Measurements from ENCODE around the gene DRICH1.
"Not testable (repeated sequence)": the region's sequence is repeated elsewhere in the genome, so short reads cannot be mapped to it uniquely, and the experiment has no call there.

Gene DRICH1, protein sequence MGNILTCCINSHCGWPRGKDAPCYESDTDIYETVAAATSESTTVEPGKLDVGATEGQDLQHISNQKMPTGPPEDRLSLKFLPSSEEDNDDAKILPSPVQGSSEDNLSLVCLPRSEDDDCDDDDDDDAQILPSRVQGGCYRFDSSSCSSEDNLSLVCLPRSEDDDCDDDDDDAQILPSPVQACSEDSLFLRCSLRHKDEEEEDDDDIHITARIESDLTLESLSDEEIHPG
- 1.0 to 3.5 (median 1.7) reads per million in 4 donors for total RNA-seq

DNA sequence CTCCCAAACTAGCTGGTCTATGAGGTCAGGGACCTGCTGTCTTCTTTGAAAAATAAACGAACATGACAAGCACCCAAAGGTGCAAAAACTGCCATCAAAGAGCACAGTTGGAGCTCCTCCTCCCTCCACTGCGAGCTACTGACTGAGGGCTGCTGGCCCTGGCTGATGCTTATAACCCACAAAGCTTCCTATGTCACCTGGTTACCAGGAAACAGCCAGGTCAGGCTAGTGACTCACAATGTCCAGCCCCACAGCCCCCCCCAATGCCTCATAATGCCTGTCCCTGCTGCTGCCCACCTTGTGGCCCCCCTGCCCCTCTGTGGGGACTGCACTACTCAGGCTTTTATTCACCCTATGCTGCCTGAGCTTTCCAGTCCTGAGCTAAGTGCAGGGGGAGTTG is at the start of gene DRICH1:
Gene DRICH1, minus strand, starts transcription at position 144 of the 400 bp plus-strand sequence. CDS start 298 bp downstream, outside the sequence.
- no peak for DNase-seq

DNA sequence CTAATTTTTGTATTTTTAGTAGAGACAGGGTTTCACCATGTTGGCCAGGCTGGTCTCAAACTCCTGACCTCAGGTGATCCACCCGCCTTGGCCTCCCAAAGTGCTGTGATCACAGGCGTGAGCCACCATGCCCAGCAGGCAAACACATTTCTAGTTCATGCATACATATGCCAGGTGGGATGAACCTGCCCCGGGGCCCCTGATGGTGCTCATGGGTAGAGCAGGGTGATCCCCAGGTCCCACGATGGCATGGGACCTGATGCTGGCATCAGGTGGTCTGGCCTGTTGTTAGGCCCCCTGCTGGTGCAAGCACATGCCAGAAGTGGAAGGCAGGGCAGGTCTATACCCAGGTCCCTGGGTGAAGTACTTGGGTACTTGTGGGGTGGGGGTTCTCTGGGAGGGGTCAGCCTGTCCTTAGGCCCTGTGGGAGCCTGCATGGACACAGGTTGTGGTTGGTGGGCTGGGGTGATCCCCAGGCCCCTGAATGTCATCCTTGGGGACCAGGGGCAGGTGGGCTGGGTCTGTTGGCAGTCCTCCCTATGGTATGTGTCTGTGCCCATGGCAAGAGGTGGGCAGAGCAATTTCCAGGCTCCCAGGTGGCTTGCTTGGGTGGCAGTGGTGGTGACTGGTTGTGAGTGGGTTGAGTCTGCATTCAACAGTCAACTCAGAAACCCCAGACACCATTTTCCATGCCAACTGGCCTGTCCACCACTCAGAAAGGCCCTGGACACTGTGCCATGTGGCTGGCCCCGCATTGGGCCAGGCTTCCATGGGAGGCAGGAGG is 49.1 kb upstream of the DRICH1 start:
- no peak for DNase-seq

DNA sequence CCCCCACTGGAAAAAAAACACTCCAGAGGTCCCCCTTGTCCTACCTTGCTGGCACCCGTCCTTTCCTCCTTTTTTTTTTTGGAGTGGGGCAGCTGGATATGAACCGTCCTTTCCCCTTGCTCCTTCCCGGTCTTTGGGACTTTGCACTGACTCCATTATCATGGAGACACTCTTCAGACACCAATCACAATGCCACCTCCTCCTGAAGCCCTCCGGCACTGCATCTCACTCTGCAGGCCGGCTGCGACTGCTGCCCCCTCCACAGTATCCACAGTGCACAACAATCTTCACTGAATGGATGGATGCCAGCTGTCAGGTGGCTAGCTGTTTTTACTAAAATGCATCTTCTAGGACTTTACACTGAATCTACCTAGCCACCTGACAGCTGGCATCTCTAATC is 46.0 kb upstream of the DRICH1 start:
- DNase-seq = no peak

- no peak for DNase-seq
These were observed 45.5 kb upstream of the DRICH1 start for GRCh38 chr22:23677701-23677995.

GRCh38 chr22:23676841-23677700 is 45.0 kb upstream of the DRICH1 start:
- DNase-seq = not testable (repeated sequence)

DNA sequence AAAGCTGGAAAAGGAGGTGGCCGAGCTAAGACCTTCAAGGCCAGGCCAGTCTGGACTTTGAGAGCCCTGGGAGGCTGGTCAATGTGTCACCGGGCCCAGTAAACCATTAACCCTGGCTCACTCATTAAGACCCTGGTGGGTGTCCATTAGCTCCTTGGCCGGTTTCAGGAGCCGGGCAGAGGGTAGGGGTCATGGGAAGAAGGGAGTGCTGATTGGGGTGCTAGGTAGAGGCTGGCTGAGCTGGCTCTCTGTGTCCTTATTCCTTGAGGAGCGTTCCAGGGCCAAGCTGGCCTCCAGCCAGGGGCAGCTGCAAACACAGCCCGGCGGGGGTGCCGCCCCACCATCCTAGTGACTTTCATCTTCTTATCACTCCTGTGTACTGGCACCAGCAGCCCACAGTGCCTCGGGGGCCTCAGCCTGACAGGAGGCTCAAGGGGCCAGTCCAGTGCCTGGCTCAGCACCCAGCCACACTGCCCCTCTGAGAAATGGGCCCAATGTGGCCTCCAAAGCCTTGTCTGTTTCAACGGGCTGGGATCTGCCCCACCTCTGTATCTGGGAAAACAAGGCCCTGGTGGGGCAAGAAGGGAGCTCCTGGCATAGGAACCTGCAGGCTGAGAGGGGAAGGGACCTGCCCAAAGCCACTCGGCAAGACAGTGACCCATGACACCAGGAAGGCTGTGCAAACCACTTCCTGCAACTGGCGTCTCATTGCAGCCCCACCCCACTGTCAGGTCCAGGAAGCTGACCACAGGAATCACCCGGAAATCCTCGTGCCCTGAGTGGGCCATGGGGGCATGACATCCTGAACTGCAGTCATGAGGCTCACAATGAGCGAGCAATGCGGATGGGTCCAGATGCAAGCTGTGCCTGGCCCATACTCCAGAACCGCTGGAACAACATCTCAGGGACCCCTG is 43.6 kb upstream of the DRICH1 start:
- peak in 1 of 5 donors; percentile 46 for DNase-seq

DNA sequence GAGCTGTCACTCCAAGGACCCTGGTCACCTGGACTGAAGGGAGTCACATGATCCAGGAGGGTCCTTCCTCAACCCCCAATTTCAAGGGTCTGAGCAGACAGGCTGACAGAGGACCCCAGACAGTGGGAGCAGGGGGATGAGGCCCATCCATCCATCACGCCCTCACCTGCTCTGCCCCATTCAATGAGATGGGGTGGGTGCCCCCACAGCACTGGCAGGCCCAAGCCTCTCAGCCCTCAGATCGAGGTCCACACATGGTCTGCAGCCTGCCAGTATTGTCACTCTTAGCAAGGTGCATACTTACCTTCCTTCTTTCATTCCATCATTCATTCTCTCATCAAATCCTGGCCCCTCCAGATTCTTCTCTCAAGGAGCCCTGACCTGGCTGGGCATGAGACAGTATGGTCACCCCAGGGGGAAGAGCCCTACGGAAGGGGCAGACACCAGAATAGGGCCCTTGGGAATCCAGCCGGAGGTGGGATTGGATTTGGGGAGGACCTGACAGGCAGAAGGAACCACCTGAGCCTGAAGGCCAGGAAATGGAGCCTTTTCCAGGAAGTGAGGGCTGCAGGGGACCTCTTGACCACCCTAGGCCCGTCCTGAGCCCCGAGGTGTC is 42.9 kb upstream of the DRICH1 start:
- not testable (repeated sequence) for DNase-seq

DNA sequence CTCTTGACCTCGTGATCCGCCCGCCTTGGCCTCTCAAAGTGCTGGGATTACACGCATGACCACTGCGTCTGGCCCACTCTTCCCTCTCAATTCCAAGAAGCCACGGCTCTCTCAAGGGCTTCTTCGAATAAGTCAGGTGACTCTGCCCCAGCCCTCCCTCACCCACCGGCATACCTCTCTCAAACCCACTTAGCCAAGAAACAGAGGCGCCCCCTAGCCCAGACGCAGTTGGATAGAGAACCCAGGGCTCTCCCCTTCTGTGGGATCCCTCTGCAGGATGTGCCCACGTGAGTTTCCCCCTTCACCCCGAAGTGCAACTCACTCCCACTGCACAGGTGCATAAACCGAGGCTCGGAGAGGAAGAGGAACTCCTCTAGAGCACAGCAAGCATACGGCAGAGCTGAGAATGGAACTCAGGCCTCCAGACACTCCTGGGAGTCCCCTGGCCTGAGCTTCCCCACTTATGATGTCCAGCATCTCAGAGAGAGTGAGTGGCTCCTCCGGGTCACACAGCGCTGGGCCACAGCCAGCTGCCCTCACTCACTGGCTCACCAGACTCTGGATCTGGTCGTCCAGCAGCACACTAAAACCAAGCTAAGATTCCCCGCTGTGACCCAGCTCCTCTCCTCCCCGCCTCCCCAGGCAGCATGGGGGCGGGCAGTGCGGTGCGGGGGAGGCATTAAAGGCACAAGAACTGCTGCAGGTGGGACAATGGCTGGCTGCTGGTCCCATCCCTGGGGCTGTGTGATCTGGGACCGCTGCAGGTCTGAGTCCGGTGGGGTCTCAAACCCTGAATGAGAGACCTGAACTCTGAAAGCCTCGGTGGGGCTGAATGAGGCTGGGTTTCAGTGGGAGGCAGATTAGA is 41.9 kb upstream of the DRICH1 start:
- no peak for DNase-seq

- DNase-seq = no peak
These were observed 41.0 kb upstream of the DRICH1 start for GRCh38 chr22:23673050-23673620.

DNA sequence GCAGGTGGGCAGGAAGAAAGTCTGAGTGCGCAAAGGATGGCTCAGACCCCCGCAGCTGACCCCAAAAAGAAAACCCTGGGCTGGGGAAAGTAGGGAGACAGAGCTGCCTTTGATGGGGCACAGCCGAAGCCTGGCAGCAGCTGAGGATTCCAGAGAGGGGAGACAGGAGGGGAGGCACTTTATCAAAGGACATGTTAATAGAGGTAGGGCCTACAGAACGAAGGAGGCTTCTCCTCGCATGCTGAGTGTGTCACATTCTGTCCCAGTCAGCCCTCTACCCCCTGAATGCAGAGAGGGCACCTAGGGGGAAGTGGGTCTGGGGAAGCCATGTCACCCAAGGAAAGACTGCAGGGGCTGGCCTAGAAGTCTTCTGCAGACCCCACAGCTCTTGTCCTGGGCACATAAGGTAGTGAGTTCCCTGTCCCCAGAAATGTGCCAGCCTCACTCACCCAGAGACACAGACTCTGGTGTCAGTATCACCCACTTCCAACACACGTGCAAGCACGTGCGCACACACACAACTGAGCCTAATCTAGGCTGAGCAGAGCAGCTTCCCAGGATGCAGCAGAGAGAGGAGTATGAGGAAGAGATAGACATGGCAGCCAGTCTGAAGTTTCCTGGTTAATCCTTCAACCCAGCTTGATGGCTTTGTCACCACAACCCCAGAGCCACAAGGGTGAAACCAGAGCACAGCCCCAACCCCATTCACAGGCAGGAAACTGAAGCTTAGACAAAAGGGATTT is 40.4 kb upstream of the DRICH1 start:
- DNase-seq = not testable (repeated sequence)

GRCh38 chr22:23671387-23671786 is 39.3 kb upstream of the DRICH1 start:
- not testable (repeated sequence) for DNase-seq

DNA sequence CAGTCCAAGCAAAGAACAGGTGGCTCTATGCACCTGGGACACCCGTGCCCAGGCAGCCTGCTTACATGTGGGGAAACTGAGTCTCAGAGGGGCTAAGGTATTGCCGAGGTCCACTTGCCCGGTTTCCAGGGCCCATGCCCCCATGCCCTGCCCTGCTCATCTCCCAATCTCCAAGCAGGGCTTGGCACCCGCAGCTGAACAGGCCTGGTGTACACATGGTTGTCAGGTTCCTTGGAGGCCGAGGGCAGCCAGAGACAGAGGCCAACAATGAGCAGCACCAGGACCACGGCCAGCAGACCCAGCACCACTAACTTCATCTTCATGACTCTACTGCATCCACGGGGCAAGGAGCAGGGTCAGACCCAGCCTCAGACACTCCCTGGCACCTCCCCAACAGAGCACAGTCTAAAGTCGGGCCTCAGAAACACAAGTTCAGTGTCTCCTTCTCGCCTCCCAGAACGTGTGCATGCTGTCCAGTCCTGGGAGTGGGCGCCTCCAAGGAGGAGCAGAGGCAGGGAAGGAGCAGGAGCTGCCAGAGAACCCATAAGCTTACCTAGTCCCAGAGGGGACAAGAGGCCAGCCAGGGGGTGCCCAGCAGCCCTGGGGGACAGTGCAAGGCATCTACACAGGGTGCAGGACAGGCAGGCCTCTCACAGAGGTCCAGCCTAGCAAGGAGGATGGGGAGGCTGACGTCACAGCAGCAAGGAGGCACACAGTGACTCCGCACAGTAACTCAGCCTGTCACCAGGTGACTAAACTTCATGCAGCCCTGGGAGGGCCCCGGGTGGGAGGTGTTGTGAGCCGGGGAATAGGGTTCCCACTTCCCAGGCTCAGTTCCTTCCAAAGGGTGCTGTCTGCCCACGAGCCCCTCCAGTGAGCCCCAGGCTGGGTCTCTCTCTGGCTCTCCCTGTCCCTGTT is 38.5 kb upstream of the DRICH1 start:
- DNase-seq = no peak

DNA sequence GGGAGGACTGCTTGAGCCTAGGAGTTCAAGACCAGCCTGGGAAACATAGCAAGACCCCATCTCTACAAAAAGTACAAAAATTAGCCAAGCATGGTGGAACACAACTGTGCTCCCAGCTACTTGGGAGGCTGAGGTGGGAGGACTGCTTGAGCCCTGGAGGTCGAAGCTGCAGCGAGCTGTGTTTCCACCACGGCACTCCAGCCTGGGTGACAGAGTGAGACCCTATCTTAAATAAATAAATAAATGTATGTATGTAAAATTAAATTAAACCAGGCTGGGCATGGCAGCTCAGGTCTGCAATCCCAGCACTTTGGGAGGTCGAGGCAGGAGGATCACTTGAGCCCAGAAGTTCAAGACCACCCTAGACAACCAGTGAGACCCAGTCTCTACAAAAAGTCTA is 28.3 kb upstream of the DRICH1 start:
- DNase-seq = not testable (repeated sequence)

GRCh38 chr22:23657727-23658126 is 25.6 kb upstream of the DRICH1 start:
- DNase-seq = no peak

DNA sequence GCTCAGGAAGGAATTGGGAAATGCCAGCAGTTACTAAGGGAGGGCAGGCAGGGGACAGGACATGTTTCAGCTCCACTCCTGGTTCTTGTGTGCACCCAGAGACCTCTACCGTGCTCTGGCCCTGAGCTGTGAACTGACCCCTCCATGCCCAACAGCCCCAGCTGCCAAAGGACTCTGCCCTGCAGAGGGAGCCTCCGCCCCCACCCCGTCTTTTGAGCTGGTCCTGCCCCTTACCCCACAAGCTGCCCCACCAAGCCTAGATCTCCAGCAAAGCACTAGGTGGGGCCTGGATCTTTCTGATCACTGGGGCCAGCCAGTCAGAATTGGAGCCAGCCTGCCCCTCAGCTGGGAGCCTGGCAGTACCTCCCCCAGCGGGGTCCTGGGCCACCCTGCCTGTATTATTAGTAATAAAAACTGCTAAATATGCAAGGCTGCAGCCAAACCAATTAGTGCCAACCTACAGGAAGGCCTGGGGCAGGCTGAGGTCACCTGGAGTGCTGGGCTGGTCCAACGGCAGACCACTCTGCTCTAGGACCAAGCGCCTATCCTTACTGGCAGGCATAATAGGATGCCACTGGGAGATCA is 23.9 kb upstream of the DRICH1 start:
- no peak for DNase-seq

DNA sequence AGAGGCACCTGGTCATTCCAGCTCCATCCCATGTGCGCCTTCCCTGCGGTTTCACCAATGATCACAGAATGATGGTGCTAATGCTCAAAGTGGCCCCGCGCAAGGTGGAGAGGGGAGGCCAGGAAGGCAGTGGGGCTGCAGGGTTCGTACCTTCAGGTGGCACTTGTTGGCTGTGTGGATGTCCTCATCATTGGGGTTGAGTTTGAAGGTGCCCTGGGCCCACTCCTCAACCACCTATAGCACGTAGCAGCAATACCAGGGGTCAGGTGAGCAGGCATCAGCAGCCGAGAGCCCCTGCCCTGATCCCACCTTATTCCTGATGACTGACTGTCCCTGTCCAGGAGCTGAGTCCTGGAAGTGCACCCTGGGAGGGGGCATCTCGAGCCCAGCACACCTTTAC is 20.6 kb upstream of the DRICH1 start:
- no peak for DNase-seq

DNA sequence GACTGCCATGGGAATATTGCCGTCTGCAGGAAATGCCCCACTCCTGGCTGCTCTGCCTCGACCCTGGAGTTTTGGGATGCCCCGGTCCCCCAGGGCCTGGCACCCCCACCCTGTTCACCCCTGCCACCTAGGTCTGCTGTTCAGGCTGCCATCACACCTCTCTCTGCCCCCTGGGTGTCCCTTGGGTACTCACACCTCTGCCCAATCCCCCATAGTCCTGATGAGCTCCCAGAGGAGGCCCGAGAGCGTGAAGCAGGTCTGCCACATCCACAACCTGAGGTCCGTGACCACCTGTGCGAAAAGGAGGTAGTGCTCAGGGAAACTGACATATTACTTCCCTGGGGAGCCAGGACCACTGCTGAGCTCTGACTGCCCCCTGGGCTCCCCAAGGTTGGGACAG is 20.2 kb upstream of the DRICH1 start:
- DNase-seq = no peak

DNA sequence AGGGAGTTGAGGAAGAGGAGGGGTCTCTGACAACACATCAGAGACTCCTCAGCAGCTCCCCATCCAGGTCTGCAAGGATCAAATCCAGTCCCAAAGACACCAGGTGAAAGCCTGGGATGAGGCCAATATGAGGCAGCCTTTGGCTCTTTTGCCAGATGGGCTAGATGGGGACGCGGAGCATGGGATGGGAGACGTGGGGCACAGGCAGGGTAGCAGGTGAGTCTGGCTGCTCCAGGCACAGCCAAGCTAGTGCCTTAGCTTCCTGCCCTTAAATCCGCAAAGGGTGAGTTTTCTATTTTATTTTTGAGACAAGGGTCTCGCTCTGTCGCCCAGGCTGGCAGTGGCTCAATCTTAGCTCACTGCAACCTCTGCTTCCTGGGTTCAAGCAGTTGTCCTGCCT is 19.6 kb upstream of the DRICH1 start:
- no peak for DNase-seq
